ENCODE data around the gene UBE2E2.
"Not testable (repeated sequence)": the region's sequence is repeated elsewhere in the genome, so short reads cannot be mapped to it uniquely, and the experiment has no call there.

Gene UBE2E2

GRCh38 chr3:23601091-23601822 lies 398.1 kb downstream of the UBE2E2 start:
- Histone ChIP-seq H3K4me3 (ENCODE audit: low read depth, low read length) (no peak overlapping the region), H3K4me1 (ENCODE audit: control insufficient read depth, insufficient read depth, low read length) (peaks cover 21% of the 10 kb centered on the region), H3K9me3 (ENCODE audit: control insufficient read depth, insufficient read depth, low read depth, low read length) (peaks cover 9% of the 10 kb centered on the region), H3K9ac (ENCODE audit: low read length) (no peak overlapping the region), H3K27me3 (ENCODE audit: control insufficient read depth, insufficient read depth, low read length) (no peaks in the 10 kb centered on the region), H3K27ac (ENCODE audit: low read depth, low read length) (no peak overlapping the region), H3K36me3 (ENCODE audit: control insufficient read depth, insufficient read depth, low read length) (0 out of 2 replicates have a peak, but pooled peaks cover 2% of the 10 kb centered on the region)

GRCh38 chr3:23602971-23603370 lies 399.8 kb downstream of the UBE2E2 start:
- Histone ChIP-seq H3K27ac (ENCODE audit: low read depth, low read length) (no peak overlapping the region), H3K4me1 (ENCODE audit: control insufficient read depth, insufficient read depth, low read length) (peaks cover 26% of the 10 kb centered on the region), H3K9ac (ENCODE audit: low read length) (no peak overlapping the region), H3K9me3 (ENCODE audit: control insufficient read depth, insufficient read depth, low read depth, low read length) (peaks cover 6% of the 10 kb centered on the region), H3K4me3 (ENCODE audit: low read depth, low read length) (no peak overlapping the region), H3K27me3 (ENCODE audit: control insufficient read depth, insufficient read depth, low read length) (no peaks in the 10 kb centered on the region), H3K36me3 (ENCODE audit: control insufficient read depth, insufficient read depth, low read length) (no peaks in the 10 kb centered on the region)

- no peaks in the 10 kb centered on the region for H3K36me3 ChIP-seq (ENCODE audit: control insufficient read depth, insufficient read depth, low read length)
These were observed 404.2 kb downstream of the UBE2E2 start for GRCh38 chr3:23607184-23607847.

GRCh38 chr3:23608650-23609049 lies 405.5 kb downstream of the UBE2E2 start:
- Histone ChIP-seq H3K36me3 (ENCODE audit: control insufficient read depth, insufficient read depth, low read length) (no peaks in the 10 kb centered on the region), H3K27me3 (ENCODE audit: control insufficient read depth, insufficient read depth, low read length) (no peaks in the 10 kb centered on the region), H3K4me1 (ENCODE audit: control insufficient read depth, insufficient read depth, low read length) (peaks cover 42% of the 10 kb centered on the region), H3K9me3 (ENCODE audit: control insufficient read depth, insufficient read depth, low read depth, low read length) (peaks cover 6% of the 10 kb centered on the region), H3K9ac (ENCODE audit: low read length) (no peak overlapping the region), H3K4me3 (ENCODE audit: low read depth, low read length) (no peak overlapping the region), H3K27ac (ENCODE audit: low read depth, low read length) (no peak overlapping the region)

More at GRCh38 chr3:23607184-23607847, 404.2 kb downstream of the UBE2E2 start:
- Histone ChIP-seq H3K9me3 (ENCODE audit: control insufficient read depth, insufficient read depth, low read depth, low read length) (peaks cover 6% of the 10 kb centered on the region), H3K4me3 (ENCODE audit: low read depth, low read length) (no peak overlapping the region), H3K4me1 (ENCODE audit: control insufficient read depth, insufficient read depth, low read length) (peaks cover 44% of the 10 kb centered on the region), H3K27ac (ENCODE audit: low read depth, low read length) (no peak overlapping the region), H3K9ac (ENCODE audit: low read length) (no peak overlapping the region), H3K27me3 (ENCODE audit: control insufficient read depth, insufficient read depth, low read length) (no peaks in the 10 kb centered on the region)

- Histone ChIP-seq H3K27me3 (ENCODE audit: control insufficient read depth, insufficient read depth, low read length) (no peaks in the 10 kb centered on the region), H3K4me1 (ENCODE audit: control insufficient read depth, insufficient read depth, low read length) (peaks cover 35% of the 10 kb centered on the region), H3K9me3 (ENCODE audit: control insufficient read depth, insufficient read depth, low read depth, low read length) (no peaks in the 10 kb centered on the region), H3K4me3 (ENCODE audit: low read depth, low read length) (no peak overlapping the region), H3K27ac (ENCODE audit: low read depth, low read length) (0 out of 2 replicates have a peak overlapping the region, but pooled peaks have one; percentile 4), H3K36me3 (ENCODE audit: control insufficient read depth, insufficient read depth, low read length) (no peaks in the 10 kb centered on the region), H3K9ac (ENCODE audit: low read length) (no peak overlapping the region)
These were observed 408.7 kb downstream of the UBE2E2 start for GRCh38 chr3:23611737-23612295.

DNA sequence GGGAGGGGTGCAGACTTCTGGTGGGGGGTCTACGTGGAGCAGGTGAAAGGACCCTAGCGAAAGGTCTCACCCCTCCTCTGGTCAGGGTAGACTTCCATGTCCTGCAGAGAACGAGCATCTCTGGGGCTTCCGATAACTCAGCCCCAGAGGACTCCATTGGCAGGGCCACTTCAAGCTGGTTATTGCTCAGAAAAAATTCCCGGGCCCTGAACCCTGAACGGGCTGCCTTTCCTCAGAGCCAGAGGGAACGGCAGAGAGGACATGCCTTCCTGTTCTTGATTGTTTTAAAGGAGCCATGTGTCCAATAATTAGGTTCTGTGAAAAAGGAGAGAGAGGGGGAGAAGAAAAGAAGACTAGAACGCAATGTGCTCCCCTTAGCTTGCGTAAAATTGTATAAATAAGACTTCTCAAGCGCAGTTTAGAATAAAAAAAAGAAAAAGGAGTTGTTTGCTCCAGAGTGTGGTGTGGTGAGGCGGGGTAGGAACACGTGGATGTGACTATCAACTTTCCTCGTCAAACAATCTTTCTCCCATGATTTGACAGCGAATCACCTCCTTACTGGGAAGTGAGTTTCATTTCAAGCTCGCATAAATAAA lies 409.3 kb downstream of the UBE2E2 start:
- H3K27ac ChIP-seq (ENCODE audit: low read depth, low read length), result no peak overlapping the region
- H3K9me3 ChIP-seq (ENCODE audit: control insufficient read depth, insufficient read depth, low read depth, low read length), result no peaks in the 10 kb centered on the region
- H3K4me3 ChIP-seq (ENCODE audit: low read depth, low read length), result no peak overlapping the region
- no peaks in the 10 kb centered on the region for H3K36me3 ChIP-seq (ENCODE audit: control insufficient read depth, insufficient read depth, low read length)
- no peaks in the 10 kb centered on the region for H3K27me3 ChIP-seq (ENCODE audit: control insufficient read depth, insufficient read depth, low read length)
- peaks cover 35% of the 10 kb centered on the region for H3K4me1 ChIP-seq (ENCODE audit: control insufficient read depth, insufficient read depth, low read length)
- no peak overlapping the region for H3K9ac ChIP-seq (ENCODE audit: low read length)

DNA sequence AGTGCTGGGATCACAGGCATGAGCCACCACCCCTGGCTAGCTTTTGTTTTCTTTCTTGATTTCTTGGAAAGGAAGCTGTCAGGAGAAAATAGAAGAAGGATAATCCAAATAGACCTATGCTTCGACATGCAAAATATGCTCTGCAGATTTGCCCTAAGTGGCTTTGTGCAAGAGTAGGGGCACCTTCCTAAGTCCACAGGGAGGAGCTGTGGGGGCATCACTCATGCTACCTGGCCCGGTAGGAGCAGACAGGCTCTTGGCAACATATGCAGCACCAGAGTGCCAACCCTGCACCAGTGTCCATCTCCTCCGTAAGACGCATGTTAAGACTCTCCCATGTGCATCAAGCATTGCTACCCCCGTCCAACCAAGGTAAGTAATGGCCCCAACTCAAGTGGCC lies 411.9 kb downstream of the UBE2E2 start:
- Histone ChIP-seq H3K27me3 (ENCODE audit: control insufficient read depth, insufficient read depth, low read length) (no peaks in the 10 kb centered on the region), H3K36me3 (ENCODE audit: control insufficient read depth, insufficient read depth, low read length) (no peaks in the 10 kb centered on the region), H3K9me3 (ENCODE audit: control insufficient read depth, insufficient read depth, low read depth, low read length) (peaks cover 3% of the 10 kb centered on the region; the same call in 1 of the 2 replicates), H3K9ac (ENCODE audit: low read length) (no peak overlapping the region), H3K27ac (ENCODE audit: low read depth, low read length) (no peak overlapping the region), H3K4me1 (ENCODE audit: control insufficient read depth, insufficient read depth, low read length) (peaks cover 19% of the 10 kb centered on the region), H3K4me3 (ENCODE audit: low read depth, low read length) (no peak overlapping the region)

GRCh38 chr3:23618475-23618874 lies 415.3 kb downstream of the UBE2E2 start:
- H3K9me3 ChIP-seq (ENCODE audit: control insufficient read depth, insufficient read depth, low read depth, low read length); H3K36me3 ChIP-seq (ENCODE audit: control insufficient read depth, insufficient read depth, low read length); H3K4me3 ChIP-seq (ENCODE audit: low read depth, low read length); H3K27me3 ChIP-seq (ENCODE audit: control insufficient read depth, insufficient read depth, low read length); H3K9ac ChIP-seq (ENCODE audit: low read length); H3K27ac ChIP-seq (ENCODE audit: low read depth, low read length): not testable (repeated sequence)
- peaks cover 12% of the 10 kb centered on the region; the same call in 1 of the 2 replicates for H3K4me1 ChIP-seq (ENCODE audit: control insufficient read depth, insufficient read depth, low read length)

- Histone ChIP-seq H3K27ac (ENCODE audit: low read depth, low read length) (no peak overlapping the region), H3K4me3 (ENCODE audit: low read depth, low read length) (no peak overlapping the region), H3K9me3 (ENCODE audit: control insufficient read depth, insufficient read depth, low read depth, low read length) (peaks cover 17% of the 10 kb centered on the region), H3K9ac (ENCODE audit: low read length) (no peak overlapping the region), H3K4me1 (ENCODE audit: control insufficient read depth, insufficient read depth, low read length) (peaks cover 12% of the 10 kb centered on the region; the same call in 1 of the 2 replicates), H3K27me3 (ENCODE audit: control insufficient read depth, insufficient read depth, low read length) (no peaks in the 10 kb centered on the region), H3K36me3 (ENCODE audit: control insufficient read depth, insufficient read depth, low read length) (no peaks in the 10 kb centered on the region)
These were observed 416.8 kb downstream of the UBE2E2 start for GRCh38 chr3:23619705-23620637.

- Histone ChIP-seq H3K4me3 (ENCODE audit: low read depth, low read length) (no peak overlapping the region), H3K36me3 (ENCODE audit: control insufficient read depth, insufficient read depth, low read length) (no peaks in the 10 kb centered on the region), H3K4me1 (ENCODE audit: control insufficient read depth, insufficient read depth, low read length) (peaks cover 12% of the 10 kb centered on the region; the same call in 1 of the 2 replicates), H3K9me3 (ENCODE audit: control insufficient read depth, insufficient read depth, low read depth, low read length) (peaks cover 23% of the 10 kb centered on the region), H3K27ac (ENCODE audit: low read depth, low read length) (no peak overlapping the region), H3K27me3 (ENCODE audit: control insufficient read depth, insufficient read depth, low read length) (no peaks in the 10 kb centered on the region), H3K9ac (ENCODE audit: low read length) (no peak overlapping the region)
These were observed 417.5 kb downstream of the UBE2E2 start for GRCh38 chr3:23620638-23621015.

Data from HUES6 (cell line).